Keratinocyte (primary cell): Measurements from ENCODE around the gene CCN2. TPM values are rescaled to one million over a fixed set of nuclear protein-coding genes. Genes with fewer than 3 reads are reported as not detected.

ENCODE experiments used
- DNase-seq: peaks from one replicate; pipeline ENCODE4 v3.0.0-alpha.2; 2011; ENCODE audit warnings: low read depth, missing footprints, low spot score
- FAIRE-seq: peaks from 2 replicates; lab custom pipeline; 2011; peaks lifted over from hg19 to GRCh38; lab: Jason Lieb, UNC
- H2AFZ ChIP-seq: 2 replicates; pipeline ENCODE4 v1.6.0; 2012; ENCODE audit warnings: low read length, control low read depth, inconsistent platforms; ENCODE audit not compliant: control insufficient read depth
- H3K27ac ChIP-seq: 2 replicates; pipeline ENCODE4 v1.5.1; 2011; ENCODE audit warnings: low read length; ENCODE audit not compliant: control insufficient read depth, insufficient read depth
- H3K27me3 ChIP-seq: 3 replicates; pipeline ENCODE4 v1.6.0; 2011; ENCODE audit warnings: low read length; ENCODE audit not compliant: control insufficient read depth, insufficient read depth; ENCODE audit errors: extremely low read depth
- H3K36me3 ChIP-seq, 2 experiments: 2 replicates in 1 of 2; 3 replicates in 1 of 2; pipeline ENCODE4 v1.5.1; 2011; ENCODE audit warnings: low read length in 2 of 2, mild to moderate bottlenecking in 1 of 2; ENCODE audit not compliant: control insufficient read depth in 2 of 2, insufficient read depth in 2 of 2; ENCODE audit errors: extremely low read depth in 1 of 2
- H3K4me1 ChIP-seq: 3 replicates; pipeline ENCODE4 v1.5.1; 2011; ENCODE audit warnings: low read length; ENCODE audit not compliant: control insufficient read depth, insufficient read depth; ENCODE audit errors: extremely low read depth
- H3K4me2 ChIP-seq: 3 replicates; pipeline ENCODE4 v1.6.0; 2011; ENCODE audit warnings: low read depth, low read length; ENCODE audit not compliant: control insufficient read depth, insufficient read depth; ENCODE audit errors: extremely low read depth
- H3K4me3 ChIP-seq, 3 experiments: fragments of 200-600 bp in 1 of 3; sonication (generic) in 1 of 3; 2 replicates in 2 of 3; 3 replicates in 1 of 3; pipeline ENCODE4 v1.5.1; 2011 to 2016; ENCODE audit warnings: low read length in 3 of 3, mild to moderate bottlenecking in 3 of 3, control low read depth in 2 of 3, inconsistent platforms in 1 of 3, low read depth in 1 of 3, mixed read lengths in 1 of 3, mixed run types in 1 of 3, moderate library complexity in 1 of 3; ENCODE audit not compliant: control insufficient read depth in 2 of 3, insufficient read depth in 2 of 3; ENCODE audit errors: extremely low read depth in 1 of 3
- H3K79me2 ChIP-seq: 2 replicates; pipeline ENCODE4 v1.6.0; 2012; ENCODE audit warnings: low read length; ENCODE audit not compliant: control insufficient read depth, insufficient read depth
- H3K9ac ChIP-seq: 3 replicates; pipeline ENCODE4 v1.6.0; 2011; ENCODE audit warnings: low read length; ENCODE audit not compliant: control insufficient read depth, insufficient read depth; ENCODE audit errors: extremely low read depth
- H3K9me1 ChIP-seq: 3 replicates; pipeline ENCODE4 v1.6.0; 2011; ENCODE audit warnings: low read length; ENCODE audit not compliant: control insufficient read depth, insufficient read depth; ENCODE audit errors: extremely low read depth
- H3K9me3 ChIP-seq: 2 replicates; pipeline ENCODE4 v1.5.1; 2012; ENCODE audit warnings: low read depth, low read length; ENCODE audit not compliant: control insufficient read depth
- H4K20me1 ChIP-seq: 3 replicates; pipeline ENCODE4 v1.6.0; 2011; ENCODE audit warnings: low read length; ENCODE audit not compliant: control insufficient read depth, insufficient read depth; ENCODE audit errors: extremely low read depth
- EZH2 ChIP-seq: IDR thresholded peaks from one replicate; pipeline ENCODE4 v1.6.1; 2012; ENCODE audit warnings: inconsistent platforms, mild to moderate bottlenecking, low read length, moderate library complexity
- dilution Hi-C: fragments of 300-500 bp; cut with MboI; formaldehyde crosslinking; loops from one replicate; pipeline ENCODE4 v1.7.0; 2020; ENCODE audit warnings: low sequenced_read_pairs; ENCODE audit not compliant: extremely low pct_ligation_motif_present
- polyA plus RNA-seq, 5 experiments: library from polyadenylated mRNA; depleted of rRNA in 3 of 5; stranded (reverse) in 3 of 5; stranded (forward) in 1 of 5; unstranded in 1 of 5; fragments of >200 nt; gene quantifications; 1 replicate in 1 of 5; 2 replicates in 3 of 5; 3 replicates in 1 of 5; pipeline versions ENCODE4 v1.2.1 to v1.2.3, GENCODE V29; 2011 to 2012; ENCODE audit warnings: missing spikeins in 2 of 5, low read depth in 1 of 5, low replicate concordance in 1 of 5
- TF ChIP-seq, protein P1 (sequence below), 3 experiments: IDR thresholded peaks in 1 of 3; conservative IDR thresholded peaks in 1 of 3; optimal IDR thresholded peaks in 1 of 3; 2 replicates in 2 of 3; 3 replicates in 1 of 3; pipeline versions ENCODE3 to v1.5.1; 2011; ENCODE audit warnings: low read length in 3 of 3, mild to moderate bottlenecking in 3 of 3, moderate library complexity in 2 of 3, control low read depth in 1 of 3, inconsistent platforms in 1 of 3; ENCODE audit not compliant: insufficient read depth in 2 of 3; ENCODE audit errors: extremely low read depth in 1 of 3

CCN2 gene
- polyA plus RNA-seq, 1 donor (not counting 4 experiments of a cell fraction or from before 2014, with no cell fraction given), result 78.2 TPM

DNA sequence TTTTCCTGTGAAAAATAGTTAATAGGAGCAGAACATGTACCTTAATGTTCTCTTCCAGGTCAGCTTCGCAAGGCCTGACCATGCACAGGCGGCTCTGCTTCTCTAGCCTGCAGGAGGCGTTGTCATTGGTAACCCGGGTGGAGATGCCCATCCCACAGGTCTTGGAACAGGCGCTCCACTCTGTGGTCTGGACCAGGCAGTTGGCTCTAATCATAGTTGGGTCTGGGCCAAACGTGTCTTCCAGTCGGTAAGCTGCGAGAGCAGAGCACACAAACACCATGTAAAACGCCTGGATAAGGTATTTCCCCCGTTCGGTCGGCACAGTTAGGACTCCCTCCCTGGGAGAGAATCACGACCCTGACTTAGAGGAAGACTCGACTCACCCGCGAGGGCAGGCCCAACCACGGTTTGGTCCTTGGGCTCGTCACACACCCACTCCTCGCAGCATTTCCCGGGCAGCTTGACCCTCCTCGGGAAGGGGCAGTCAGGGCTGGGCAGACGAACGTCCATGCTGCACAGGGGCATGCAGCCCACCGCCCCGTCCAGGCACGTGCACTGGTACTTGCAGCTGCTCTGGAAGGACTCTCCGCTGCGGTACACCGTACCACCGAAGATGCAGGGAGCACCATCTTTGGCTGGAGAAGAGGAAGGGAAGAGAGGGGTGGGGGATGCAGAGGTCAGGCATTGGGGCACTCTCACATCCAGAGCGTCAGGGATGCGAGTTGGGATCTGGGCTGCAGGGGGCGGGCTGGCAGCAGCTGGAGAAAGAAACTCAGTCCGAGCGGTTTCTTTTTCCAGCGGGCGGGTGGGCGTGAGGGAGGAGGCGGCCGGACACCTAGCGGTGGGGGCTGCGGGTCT is 1.0 kb downstream of the CCN2 start:
- Histone ChIP-seq H3K36me3 (peaks cover 3 to 9% of the 10 kb centered on the region in 2 experiments), H3K9me1 (no peaks in the 10 kb centered on the region), H3K27me3 (no peaks in the 10 kb centered on the region), H3K4me1 (peaks cover 44% of the 10 kb centered on the region), H4K20me1 (no peaks in the 10 kb centered on the region), H3K79me2 (peaks cover 4% of the 10 kb centered on the region), H3K4me2 (peak overlapping the region; percentile 88), H3K9me3 (no peaks in the 10 kb centered on the region), H3K27ac (no peak overlapping the region), H3K9ac (peak overlapping the region; percentile 70), H2AFZ (peak overlapping the region; percentile 19), H3K4me3 (peak overlapping the region; percentile 56 to 87 (median 83))
- dilution Hi-C loops, result no loop called here
- TF ChIP-seq EZH2, result no peak
- TF ChIP-seq, protein P1, sequence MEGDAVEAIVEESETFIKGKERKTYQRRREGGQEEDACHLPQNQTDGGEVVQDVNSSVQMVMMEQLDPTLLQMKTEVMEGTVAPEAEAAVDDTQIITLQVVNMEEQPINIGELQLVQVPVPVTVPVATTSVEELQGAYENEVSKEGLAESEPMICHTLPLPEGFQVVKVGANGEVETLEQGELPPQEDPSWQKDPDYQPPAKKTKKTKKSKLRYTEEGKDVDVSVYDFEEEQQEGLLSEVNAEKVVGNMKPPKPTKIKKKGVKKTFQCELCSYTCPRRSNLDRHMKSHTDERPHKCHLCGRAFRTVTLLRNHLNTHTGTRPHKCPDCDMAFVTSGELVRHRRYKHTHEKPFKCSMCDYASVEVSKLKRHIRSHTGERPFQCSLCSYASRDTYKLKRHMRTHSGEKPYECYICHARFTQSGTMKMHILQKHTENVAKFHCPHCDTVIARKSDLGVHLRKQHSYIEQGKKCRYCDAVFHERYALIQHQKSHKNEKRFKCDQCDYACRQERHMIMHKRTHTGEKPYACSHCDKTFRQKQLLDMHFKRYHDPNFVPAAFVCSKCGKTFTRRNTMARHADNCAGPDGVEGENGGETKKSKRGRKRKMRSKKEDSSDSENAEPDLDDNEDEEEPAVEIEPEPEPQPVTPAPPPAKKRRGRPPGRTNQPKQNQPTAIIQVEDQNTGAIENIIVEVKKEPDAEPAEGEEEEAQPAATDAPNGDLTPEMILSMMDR (optimal IDR thresholded peaks at IDR 0.05 in 1 of 3, IDR thresholded peaks at IDR 0.05 in 1 of 3, conservative IDR thresholded peaks at IDR 0.05 in 1 of 3; ENCODE audit: extremely low read depth in 1 of 3, insufficient read depth in 2 of 3, low read length in 3 of 3), result peak; percentile 43 to 66 (median 62)
- peak; percentile 78 for FAIRE-seq
- no peak for DNase-seq

- H3K36me3 ChIP-seq, result peaks cover 3 to 9% of the 10 kb centered on the region in 2 experiments
- peaks cover 4% of the 10 kb centered on the region for H3K79me2 ChIP-seq
- dilution Hi-C loops, result no loop called here
- H3K4me3 ChIP-seq, result peak overlapping the region; percentile 56 to 87 (median 83)
- FAIRE-seq, result no peak
- H3K9ac ChIP-seq, result no peak overlapping the region
- DNase-seq, result no peak
- H3K9me3 ChIP-seq, result no peaks in the 10 kb centered on the region
- H2AFZ ChIP-seq, result no peak overlapping the region
- TF ChIP-seq, protein P1 (optimal IDR thresholded peaks at IDR 0.05 in 1 of 3, IDR thresholded peaks at IDR 0.05 in 1 of 3, conservative IDR thresholded peaks at IDR 0.05 in 1 of 3; ENCODE audit: extremely low read depth in 1 of 3, insufficient read depth in 2 of 3, low read length in 3 of 3), result no peak
- TF ChIP-seq EZH2, result no peak
- H3K4me1 ChIP-seq, result peaks cover 38% of the 10 kb centered on the region
- H3K4me2 ChIP-seq, result peak overlapping the region; percentile 88
- H3K27me3 ChIP-seq, result no peaks in the 10 kb centered on the region
- H3K9me1 ChIP-seq, result no peaks in the 10 kb centered on the region
- H3K27ac ChIP-seq, result no peak overlapping the region
- no peaks in the 10 kb centered on the region for H4K20me1 ChIP-seq
Observed at GRCh38 chr6:131949620-131949908, 1.6 kb downstream of the CCN2 start.
